Measurements from ENCODE around the gene TSPAN14. TPM values are rescaled to one million over a fixed set of nuclear protein-coding genes. Genes with fewer than 3 reads are reported as not detected.
A peak's percentile ranks its signal among the peaks of the same experiment; 100 is the strongest.

TSPAN14 gene
- total and polyA plus RNA-seq, 4 donors = 19.9 to 36.8 (median 27.3) TPM

DNA sequence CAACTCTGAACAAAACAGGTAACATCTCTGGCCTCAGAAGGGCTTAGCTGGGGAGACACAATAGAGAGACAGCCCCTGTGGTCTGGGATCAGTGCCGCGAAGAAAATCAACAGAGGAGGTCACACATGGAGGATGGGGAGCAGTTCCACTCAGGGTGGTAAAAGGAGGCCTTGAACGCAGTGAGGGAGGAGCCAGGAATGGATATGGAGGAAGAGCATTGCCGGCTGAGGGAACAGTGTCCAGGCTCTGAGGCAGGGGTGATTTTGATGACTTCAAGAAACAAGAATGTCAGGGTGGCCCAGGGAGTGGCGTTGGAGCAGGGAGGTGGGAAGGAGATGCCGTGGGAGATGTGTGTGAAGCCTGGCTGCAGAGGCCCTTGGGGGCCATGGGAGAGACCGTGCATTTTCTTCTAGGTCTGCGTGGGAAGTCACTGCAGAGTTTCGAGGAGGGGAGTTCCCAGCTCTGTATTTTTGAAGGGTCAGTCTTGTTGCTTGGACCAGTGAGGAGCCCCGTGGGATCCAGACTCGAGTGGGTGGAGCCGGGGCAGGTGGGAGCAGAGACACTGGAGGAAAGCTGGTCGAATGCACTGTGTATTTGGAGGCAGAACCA is 47.9 kb downstream of the TSPAN14 start:
- no peak for DNase-seq (ENCODE audit: low spot score)

DNA sequence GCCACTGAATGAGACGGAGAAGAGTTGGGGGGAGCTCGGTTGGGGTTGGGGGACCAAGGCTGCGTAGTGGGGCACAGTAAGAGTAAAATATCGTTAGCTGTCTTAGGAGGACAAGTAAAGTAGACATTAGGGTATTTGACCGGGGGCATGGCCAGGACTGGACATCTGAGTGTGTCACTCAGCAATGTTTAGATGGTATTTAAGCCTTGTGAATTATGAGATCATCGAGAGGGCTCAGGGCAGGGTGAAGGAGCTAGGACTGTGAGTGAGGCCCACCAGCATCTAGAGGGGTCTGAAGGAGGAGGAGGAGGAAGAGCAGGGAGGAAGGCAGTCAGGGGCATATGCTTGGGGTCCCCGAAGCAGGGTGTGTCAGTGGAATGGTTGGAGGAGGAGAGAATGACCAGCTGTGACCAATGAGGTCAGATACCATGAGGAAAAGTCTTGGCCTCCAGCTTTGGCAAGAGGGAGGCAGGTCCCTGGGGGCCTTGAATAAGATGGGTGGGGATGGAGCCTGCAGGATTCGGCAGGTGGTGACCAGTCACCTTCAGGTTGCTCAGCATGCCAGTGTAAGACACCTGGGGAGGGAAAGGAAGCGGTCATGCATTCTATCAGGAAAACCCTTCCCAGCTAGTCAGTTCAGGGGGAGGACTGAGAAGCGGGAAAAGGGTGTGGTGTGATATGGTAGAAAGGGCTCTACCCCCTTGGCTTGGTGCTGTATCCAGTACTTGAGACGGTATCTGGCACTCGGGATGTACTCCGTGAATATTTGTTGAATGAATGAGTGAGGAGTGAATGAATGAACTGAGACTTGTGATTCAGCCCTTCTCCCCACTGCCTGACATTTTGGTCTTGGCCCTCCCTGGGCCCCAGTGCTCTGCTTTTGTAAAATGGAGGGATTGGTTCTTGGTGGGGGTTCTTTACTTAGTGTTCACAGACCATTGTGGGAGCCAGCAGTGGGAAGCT is 48.8 kb downstream of the TSPAN14 start:
- Histone ChIP-seq H3K27ac (ENCODE audit: low read depth in 1 of 2, low read length in 2 of 2) (peak overlapping the region in 1 of 2 donors; percentile 84), H3K9ac (ENCODE audit: low read depth in 1 of 2, low read length in 2 of 2) (no peak overlapping the region), H3K36me3 (ENCODE audit: control insufficient read depth in 4 of 4, insufficient read depth in 3 of 4, low read depth in 1 of 4, low read length in 3 of 4) (peaks cover 0 to 5% (median 0%) of the 10 kb centered on the region in 4 donors), H3K4me1 (ENCODE audit: control insufficient read depth in 4 of 4, insufficient read depth in 4 of 4, low read length in 3 of 4) (peaks cover 32 to 59% (median 47%) of the 10 kb centered on the region in 4 donors), H3K4me3 (ENCODE audit: low read depth in 1 of 3, low read length in 3 of 3) (no peak overlapping the region), H3K27me3 (ENCODE audit: control insufficient read depth in 4 of 4, insufficient read depth in 4 of 4, low read length in 3 of 4) (no peaks in the 10 kb centered on the region), H3K9me3 (ENCODE audit: control insufficient read depth in 4 of 4, low read length in 3 of 4) (no peaks in the 10 kb centered on the region)
- 90% methylated on average over 13 of the region's 13 CpGs for WGBS
- DNase-seq (ENCODE audit: low spot score) = no peak
- TF ChIP-seq YY1 (IDR thresholded peaks at IDR 0.05) (no peak), FOXA2 (IDR thresholded peaks at IDR 0.05) (no peak), HNF4G (IDR thresholded peaks at IDR 0.05) (no peak)

More for the DNA sequence above, 47.9 kb downstream of the TSPAN14 start:
- H3K9me3 ChIP-seq (ENCODE audit: control insufficient read depth in 4 of 4, low read length in 3 of 4) = no peaks in the 10 kb centered on the region
- H3K4me3 ChIP-seq (ENCODE audit: low read depth in 1 of 3, low read length in 3 of 3) = no peak overlapping the region
- H3K36me3 ChIP-seq (ENCODE audit: control insufficient read depth in 4 of 4, insufficient read depth in 3 of 4, low read depth in 1 of 4, low read length in 3 of 4) = peaks cover 0 to under 1% (median 0%) of the 10 kb centered on the region in 4 donors
- no peak overlapping the region for H3K9ac ChIP-seq (ENCODE audit: low read depth in 1 of 2, low read length in 2 of 2)
- WGBS = 89% methylated on average over 13 of the region's 13 CpGs
- peak overlapping the region in 1 of 2 donors; percentile 13 for H3K27ac ChIP-seq (ENCODE audit: low read depth in 1 of 2, low read length in 2 of 2)
- no peaks in the 10 kb centered on the region for H3K27me3 ChIP-seq (ENCODE audit: control insufficient read depth in 4 of 4, insufficient read depth in 4 of 4, low read length in 3 of 4)
- H3K4me1 ChIP-seq (ENCODE audit: control insufficient read depth in 4 of 4, insufficient read depth in 4 of 4, low read length in 3 of 4) = peaks cover 35 to 65% (median 52%) of the 10 kb centered on the region in 4 donors
- no peak for TF ChIP-seq YY1 (IDR thresholded peaks at IDR 0.05)
- no peak for TF ChIP-seq FOXA2 (IDR thresholded peaks at IDR 0.05)
- TF ChIP-seq HNF4G (IDR thresholded peaks at IDR 0.05) = no peak
- TF ChIP-seq SP1 (IDR thresholded peaks at IDR 0.05) = no peak
- TF ChIP-seq JUND (IDR thresholded peaks at IDR 0.05) = no peak
- no peak for TF ChIP-seq RXRA (IDR thresholded peaks at IDR 0.05)
- TF ChIP-seq, protein P1, sequence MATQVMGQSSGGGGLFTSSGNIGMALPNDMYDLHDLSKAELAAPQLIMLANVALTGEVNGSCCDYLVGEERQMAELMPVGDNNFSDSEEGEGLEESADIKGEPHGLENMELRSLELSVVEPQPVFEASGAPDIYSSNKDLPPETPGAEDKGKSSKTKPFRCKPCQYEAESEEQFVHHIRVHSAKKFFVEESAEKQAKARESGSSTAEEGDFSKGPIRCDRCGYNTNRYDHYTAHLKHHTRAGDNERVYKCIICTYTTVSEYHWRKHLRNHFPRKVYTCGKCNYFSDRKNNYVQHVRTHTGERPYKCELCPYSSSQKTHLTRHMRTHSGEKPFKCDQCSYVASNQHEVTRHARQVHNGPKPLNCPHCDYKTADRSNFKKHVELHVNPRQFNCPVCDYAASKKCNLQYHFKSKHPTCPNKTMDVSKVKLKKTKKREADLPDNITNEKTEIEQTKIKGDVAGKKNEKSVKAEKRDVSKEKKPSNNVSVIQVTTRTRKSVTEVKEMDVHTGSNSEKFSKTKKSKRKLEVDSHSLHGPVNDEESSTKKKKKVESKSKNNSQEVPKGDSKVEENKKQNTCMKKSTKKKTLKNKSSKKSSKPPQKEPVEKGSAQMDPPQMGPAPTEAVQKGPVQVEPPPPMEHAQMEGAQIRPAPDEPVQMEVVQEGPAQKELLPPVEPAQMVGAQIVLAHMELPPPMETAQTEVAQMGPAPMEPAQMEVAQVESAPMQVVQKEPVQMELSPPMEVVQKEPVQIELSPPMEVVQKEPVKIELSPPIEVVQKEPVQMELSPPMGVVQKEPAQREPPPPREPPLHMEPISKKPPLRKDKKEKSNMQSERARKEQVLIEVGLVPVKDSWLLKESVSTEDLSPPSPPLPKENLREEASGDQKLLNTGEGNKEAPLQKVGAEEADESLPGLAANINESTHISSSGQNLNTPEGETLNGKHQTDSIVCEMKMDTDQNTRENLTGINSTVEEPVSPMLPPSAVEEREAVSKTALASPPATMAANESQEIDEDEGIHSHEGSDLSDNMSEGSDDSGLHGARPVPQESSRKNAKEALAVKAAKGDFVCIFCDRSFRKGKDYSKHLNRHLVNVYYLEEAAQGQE (IDR thresholded peaks at IDR 0.05) = no peak
- TF ChIP-seq, protein P2, sequence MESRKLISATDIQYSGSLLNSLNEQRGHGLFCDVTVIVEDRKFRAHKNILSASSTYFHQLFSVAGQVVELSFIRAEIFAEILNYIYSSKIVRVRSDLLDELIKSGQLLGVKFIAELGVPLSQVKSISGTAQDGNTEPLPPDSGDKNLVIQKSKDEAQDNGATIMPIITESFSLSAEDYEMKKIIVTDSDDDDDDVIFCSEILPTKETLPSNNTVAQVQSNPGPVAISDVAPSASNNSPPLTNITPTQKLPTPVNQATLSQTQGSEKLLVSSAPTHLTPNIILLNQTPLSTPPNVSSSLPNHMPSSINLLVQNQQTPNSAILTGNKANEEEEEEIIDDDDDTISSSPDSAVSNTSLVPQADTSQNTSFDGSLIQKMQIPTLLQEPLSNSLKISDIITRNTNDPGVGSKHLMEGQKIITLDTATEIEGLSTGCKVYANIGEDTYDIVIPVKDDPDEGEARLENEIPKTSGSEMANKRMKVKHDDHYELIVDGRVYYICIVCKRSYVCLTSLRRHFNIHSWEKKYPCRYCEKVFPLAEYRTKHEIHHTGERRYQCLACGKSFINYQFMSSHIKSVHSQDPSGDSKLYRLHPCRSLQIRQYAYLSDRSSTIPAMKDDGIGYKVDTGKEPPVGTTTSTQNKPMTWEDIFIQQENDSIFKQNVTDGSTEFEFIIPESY (IDR thresholded peaks at IDR 0.05) = no peak
- no peak for TF ChIP-seq RAD21 (IDR thresholded peaks at IDR 0.05)
